ENCODE data around the gene ABCB8. TPM values are rescaled to one million over a fixed set of nuclear protein-coding genes. Genes with fewer than 3 reads are reported as not detected.

ABCB8 gene
- total and polyA plus RNA-seq, 4 donors: 23.1 to 69.4 (median 37.7) TPM

GRCh38 chr7:151046603-151047573 is 18.6 kb downstream of the ABCB8 start:
- H3K4me1 ChIP-seq (ENCODE audit: control insufficient read depth, insufficient read depth, low read length): peaks cover 53% of the 10 kb centered on the region
- peak in 3 of 6 donors; percentile 38 to 78 (median 76) for DNase-seq (ENCODE audit: low read depth in 4 of 6, low spot score in 6 of 6)
- WGBS (ENCODE audit: insufficient coverage): 14% methylated on average over 9 of the region's 14 CpGs

GRCh38 chr7:151047976-151048815 is 19.9 kb downstream of the ABCB8 start, which contains the start of gene ASIC3:
TSS of gene ASIC3 (plus strand) at chr7:151048531. CDS start at chr7:151048886, 355 bp downstream.
- Histone ChIP-seq H3K9me3 (ENCODE audit: control insufficient read depth, insufficient read depth, low read length) (no peaks in the 10 kb centered on the region), H3K36me3 (ENCODE audit: control insufficient read depth, insufficient read depth, low read length) (peaks cover 61% of the 10 kb centered on the region), H3K27me3 (ENCODE audit: control insufficient read depth, insufficient read depth, low read length) (no peaks in the 10 kb centered on the region), H3K4me1 (ENCODE audit: control insufficient read depth, insufficient read depth, low read length) (peaks cover 54% of the 10 kb centered on the region), H3K4me3 (ENCODE audit: low read depth, low read length) (no peak within 1 kb of the TSS), H3K27ac (ENCODE audit: low read depth, low read length) (no peak within 1 kb of the TSS)
- peak in 2 of 6 donors; percentile 38 to 53 for DNase-seq (ENCODE audit: low read depth in 4 of 6, low spot score in 6 of 6)
- 76% methylated on average over 22 of the region's 22 CpGs for WGBS (ENCODE audit: insufficient coverage)

More at GRCh38 chr7:151046603-151047573, 18.6 kb downstream of the ABCB8 start:
- no peaks in the 10 kb centered on the region for H3K9me3 ChIP-seq (ENCODE audit: control insufficient read depth, insufficient read depth, low read length)
- H3K27me3 ChIP-seq (ENCODE audit: control insufficient read depth, insufficient read depth, low read length): no peaks in the 10 kb centered on the region
- peak overlapping the region; percentile 43 for H3K27ac ChIP-seq (ENCODE audit: low read depth, low read length)
- H3K4me3 ChIP-seq (ENCODE audit: low read depth, low read length): no peak overlapping the region
- peaks cover 65% of the 10 kb centered on the region for H3K36me3 ChIP-seq (ENCODE audit: control insufficient read depth, insufficient read depth, low read length)

GRCh38 chr7:151048911-151049463 is 20.7 kb downstream of the ABCB8 start:
- Histone ChIP-seq H3K36me3 (ENCODE audit: control insufficient read depth, insufficient read depth, low read length) (peaks cover 61% of the 10 kb centered on the region), H3K27me3 (ENCODE audit: control insufficient read depth, insufficient read depth, low read length) (no peaks in the 10 kb centered on the region), H3K4me3 (ENCODE audit: low read depth, low read length) (no peak overlapping the region), H3K4me1 (ENCODE audit: control insufficient read depth, insufficient read depth, low read length) (peaks cover 54% of the 10 kb centered on the region), H3K9me3 (ENCODE audit: control insufficient read depth, insufficient read depth, low read length) (no peaks in the 10 kb centered on the region), H3K27ac (ENCODE audit: low read depth, low read length) (no peak overlapping the region)
- WGBS (ENCODE audit: insufficient coverage): 90% methylated on average over 38 of the region's 38 CpGs
- DNase-seq (ENCODE audit: low read depth in 4 of 6, low spot score in 6 of 6): no peak

- H3K27ac ChIP-seq (ENCODE audit: low read depth, low read length): no peak overlapping the region
- H3K27me3 ChIP-seq (ENCODE audit: control insufficient read depth, insufficient read depth, low read length): no peaks in the 10 kb centered on the region
- peaks cover 56% of the 10 kb centered on the region for H3K36me3 ChIP-seq (ENCODE audit: control insufficient read depth, insufficient read depth, low read length)
- H3K4me3 ChIP-seq (ENCODE audit: low read depth, low read length): no peak overlapping the region
- no peaks in the 10 kb centered on the region for H3K9me3 ChIP-seq (ENCODE audit: control insufficient read depth, insufficient read depth, low read length)
- 1% methylated on average over 48 of the region's 50 CpGs for WGBS (ENCODE audit: insufficient coverage)
- H3K4me1 ChIP-seq (ENCODE audit: control insufficient read depth, insufficient read depth, low read length): peaks cover 49% of the 10 kb centered on the region
- peak in 4 of 6 donors; percentile 17 to 79 (median 47) for DNase-seq (ENCODE audit: low read depth in 4 of 6, low spot score in 6 of 6)
Observed at GRCh38 chr7:151051108-151051507, 22.9 kb downstream of the ABCB8 start.

GRCh38 chr7:151053096-151053495 is 24.8 kb downstream of the ABCB8 start:
- H3K27ac ChIP-seq (ENCODE audit: low read depth, low read length): no peak overlapping the region
- peaks cover 45% of the 10 kb centered on the region for H3K4me1 ChIP-seq (ENCODE audit: control insufficient read depth, insufficient read depth, low read length)
- peaks cover 47% of the 10 kb centered on the region for H3K36me3 ChIP-seq (ENCODE audit: control insufficient read depth, insufficient read depth, low read length)
- DNase-seq (ENCODE audit: low read depth in 4 of 6, low spot score in 6 of 6): no peak
- no peaks in the 10 kb centered on the region for H3K27me3 ChIP-seq (ENCODE audit: control insufficient read depth, insufficient read depth, low read length)
- H3K9me3 ChIP-seq (ENCODE audit: control insufficient read depth, insufficient read depth, low read length): no peaks in the 10 kb centered on the region
- 100% methylated on average over 1 of the region's 4 CpGs for WGBS (ENCODE audit: insufficient coverage)
- no peak overlapping the region for H3K4me3 ChIP-seq (ENCODE audit: low read depth, low read length)

GRCh38 chr7:151053751-151054150 is 25.5 kb downstream of the ABCB8 start:
- peaks cover 46% of the 10 kb centered on the region for H3K4me1 ChIP-seq (ENCODE audit: control insufficient read depth, insufficient read depth, low read length)
- no peaks in the 10 kb centered on the region for H3K27me3 ChIP-seq (ENCODE audit: control insufficient read depth, insufficient read depth, low read length)
- WGBS (ENCODE audit: insufficient coverage): 100% methylated on average over 4 of the region's 8 CpGs
- no peak for DNase-seq (ENCODE audit: low read depth in 4 of 6, low spot score in 6 of 6)
- no peak overlapping the region for H3K4me3 ChIP-seq (ENCODE audit: low read depth, low read length)
- H3K27ac ChIP-seq (ENCODE audit: low read depth, low read length): no peak overlapping the region
- peaks cover 47% of the 10 kb centered on the region for H3K36me3 ChIP-seq (ENCODE audit: control insufficient read depth, insufficient read depth, low read length)
- H3K9me3 ChIP-seq (ENCODE audit: control insufficient read depth, insufficient read depth, low read length): no peaks in the 10 kb centered on the region

- H3K36me3 ChIP-seq (ENCODE audit: control insufficient read depth, insufficient read depth, low read length): peaks cover 38% of the 10 kb centered on the region
- H3K27ac ChIP-seq (ENCODE audit: low read depth, low read length): no peak overlapping the region
- H3K4me3 ChIP-seq (ENCODE audit: low read depth, low read length): no peak overlapping the region
Observed at GRCh38 chr7:151056283-151056665, 28.0 kb downstream of the ABCB8 start.

GRCh38 chr7:151056666-151057505 is 28.6 kb downstream of the ABCB8 start:
- H3K4me3 ChIP-seq (ENCODE audit: low read depth, low read length): peak overlapping the region; percentile 82
- no peaks in the 10 kb centered on the region for H3K9me3 ChIP-seq (ENCODE audit: control insufficient read depth, insufficient read depth, low read length)
- peaks cover 58% of the 10 kb centered on the region for H3K4me1 ChIP-seq (ENCODE audit: control insufficient read depth, insufficient read depth, low read length)
- WGBS (ENCODE audit: insufficient coverage): 16% methylated on average over 26 of the region's 29 CpGs
- peaks cover 37% of the 10 kb centered on the region for H3K36me3 ChIP-seq (ENCODE audit: control insufficient read depth, insufficient read depth, low read length)
- peak overlapping the region; percentile 67 for H3K27ac ChIP-seq (ENCODE audit: low read depth, low read length)
- DNase-seq (ENCODE audit: low read depth in 4 of 6, low spot score in 6 of 6): peak in 1 of 6 donors; percentile 32
- H3K27me3 ChIP-seq (ENCODE audit: control insufficient read depth, insufficient read depth, low read length): no peaks in the 10 kb centered on the region

More at GRCh38 chr7:151056283-151056665, 28.0 kb downstream of the ABCB8 start:
- no peaks in the 10 kb centered on the region for H3K27me3 ChIP-seq (ENCODE audit: control insufficient read depth, insufficient read depth, low read length)
- peaks cover 57% of the 10 kb centered on the region for H3K4me1 ChIP-seq (ENCODE audit: control insufficient read depth, insufficient read depth, low read length)
- DNase-seq (ENCODE audit: low read depth in 4 of 6, low spot score in 6 of 6): no peak
- WGBS (ENCODE audit: insufficient coverage): 82% methylated on average over 3 of the region's 6 CpGs
- H3K9me3 ChIP-seq (ENCODE audit: control insufficient read depth, insufficient read depth, low read length): no peaks in the 10 kb centered on the region

All from spinal cord (tissue), 10 donors.